OCI-LY7 (cell line): ENCODE measurements around the gene SNAI3. TPM values are rescaled to one million over a fixed set of nuclear protein-coding genes. Genes with fewer than 3 reads are reported as not detected.

Experiments
- BruUV-seq: library from RNA; stranded (reverse); fragments of 400-500 nt; replicated peaks from 2 replicates; lab custom pipeline; 2021; lab: Mats Ljungman, UMichigan
- CTCF ChIA-PET: fragments of 300-600 bp; sonication (Branson Sonifier 250); formaldehyde crosslinking; loops from one replicate; lab custom pipeline; 2022; ENCODE audit warnings: antibody characterized with exemption; ENCODE audit not compliant: unreplicated experiment; lab: Charles Lee
- POLR2A ChIA-PET: fragments of 300-600 bp; sonication (Branson Sonifier 250); formaldehyde crosslinking; loops from one replicate; lab custom pipeline; 2022; ENCODE audit warnings: antibody characterized with exemption; lab: Charles Lee
- DNase-seq: peaks from one replicate; pipeline ENCODE4 v3.0.0-alpha.2; 2015; ENCODE audit warnings: low spot score
- H2AFZ ChIP-seq: fragments of 200-600 bp; sonication (generic), shearing (Covaris generic); 2 replicates; pipeline ENCODE4 v1.6.1; 2014; ENCODE audit warnings: mild to moderate bottlenecking, antibody characterized with exemption, low read length, moderate library complexity
- H3K27ac ChIP-seq: fragments of 200-600 bp; sonication (generic); 2 replicates; pipeline ENCODE4 v1.5.1; 2014; ENCODE audit warnings: mixed run types, low read depth, mild to moderate bottlenecking, moderate library complexity, low read length, inconsistent platforms; ENCODE audit not compliant: poor library complexity, severe bottlenecking
- H3K36me3 ChIP-seq: fragments of 200-600 bp; sonication (generic); 2 replicates; pipeline ENCODE4 v1.6.1; 2014; ENCODE audit warnings: mild to moderate bottlenecking, antibody characterized with exemption, low read length, moderate library complexity, mixed read lengths; ENCODE audit not compliant: insufficient read depth
- H3K4me1 ChIP-seq: fragments of 200-600 bp; sonication (generic); 2 replicates; pipeline ENCODE4 v1.5.1; 2014; ENCODE audit warnings: mild to moderate bottlenecking, low read length; ENCODE audit not compliant: insufficient read depth, poor library complexity, severe bottlenecking
- H3K4me2 ChIP-seq: fragments of 200-600 bp; sonication (generic); 2 replicates; pipeline ENCODE4 v1.6.1; 2014; ENCODE audit warnings: mild to moderate bottlenecking, low read length
- H3K4me3 ChIP-seq: fragments of 200-600 bp; sonication (generic); 2 replicates; pipeline ENCODE4 v1.5.1; 2014; ENCODE audit warnings: mild to moderate bottlenecking, low read depth, low read length; ENCODE audit not compliant: poor library complexity, severe bottlenecking
- H3K79me2 ChIP-seq: fragments of 200-600 bp; sonication (generic); 2 replicates; pipeline ENCODE4 v1.6.1; 2016; ENCODE audit warnings: low read depth, mild to moderate bottlenecking, low read length, moderate library complexity, mixed read lengths; ENCODE audit not compliant: insufficient read depth
- H3K9me2 ChIP-seq: fragments of 200-600 bp; sonication (generic); 2 replicates; pipeline ENCODE4 v1.6.1; 2016; ENCODE audit warnings: mild to moderate bottlenecking, low read length, mixed read lengths; ENCODE audit not compliant: insufficient read depth
- H3K9me3 ChIP-seq: fragments of 200-600 bp; sonication (generic); 2 replicates; pipeline ENCODE4 v1.6.1; 2014; ENCODE audit warnings: mild to moderate bottlenecking, mixed run types, low read length, mixed read lengths
- H4K20me1 ChIP-seq: fragments of 200-600 bp; sonication (generic); 2 replicates; pipeline ENCODE4 v1.6.1; 2014; ENCODE audit warnings: mild to moderate bottlenecking, antibody characterized with exemption, low read length, moderate library complexity, mixed read lengths; ENCODE audit not compliant: insufficient read depth
- CTCF ChIP-seq: fragments of 200-600 bp; sonication (generic); conservative IDR thresholded peaks from 2 replicates; pipeline ENCODE4 v1.5.1; 2014; ENCODE audit warnings: mild to moderate bottlenecking, antibody characterized with exemption, low read length, moderate library complexity, mixed read lengths
- EZH2phosphoT487 ChIP-seq: fragments of 200-600 bp; sonication (generic); IDR thresholded peaks from 2 replicates; pipeline ENCODE4 v1.6.1; 2018; ENCODE audit warnings: low read depth, borderline replicate concordance, mild to moderate bottlenecking, mixed run types, antibody characterized with exemption, low read length, moderate library complexity, mixed read lengths
- intact Hi-C: fragments of 100-400 bp; cut with micrococcal nuclease; formaldehyde crosslinking; loops from one replicate; pipeline ENCODE4 v1.10.0; 2022; ENCODE audit not compliant: unreplicated experiment
- total RNA-seq, 2 experiments: library from RNA; depleted of rRNA in 1 of 2; stranded (reverse); fragments of >200 nt in 1 of 2; shearing (Covaris generic) in 1 of 2; gene quantifications; 2 replicates each; pipeline ENCODE4 v1.2.3, GENCODE V29; 2014 to 2022

SNAI3 gene
- total RNA-seq, 2 experiments from 2014 or later: 3.1 to 3.3 TPM

DNA sequence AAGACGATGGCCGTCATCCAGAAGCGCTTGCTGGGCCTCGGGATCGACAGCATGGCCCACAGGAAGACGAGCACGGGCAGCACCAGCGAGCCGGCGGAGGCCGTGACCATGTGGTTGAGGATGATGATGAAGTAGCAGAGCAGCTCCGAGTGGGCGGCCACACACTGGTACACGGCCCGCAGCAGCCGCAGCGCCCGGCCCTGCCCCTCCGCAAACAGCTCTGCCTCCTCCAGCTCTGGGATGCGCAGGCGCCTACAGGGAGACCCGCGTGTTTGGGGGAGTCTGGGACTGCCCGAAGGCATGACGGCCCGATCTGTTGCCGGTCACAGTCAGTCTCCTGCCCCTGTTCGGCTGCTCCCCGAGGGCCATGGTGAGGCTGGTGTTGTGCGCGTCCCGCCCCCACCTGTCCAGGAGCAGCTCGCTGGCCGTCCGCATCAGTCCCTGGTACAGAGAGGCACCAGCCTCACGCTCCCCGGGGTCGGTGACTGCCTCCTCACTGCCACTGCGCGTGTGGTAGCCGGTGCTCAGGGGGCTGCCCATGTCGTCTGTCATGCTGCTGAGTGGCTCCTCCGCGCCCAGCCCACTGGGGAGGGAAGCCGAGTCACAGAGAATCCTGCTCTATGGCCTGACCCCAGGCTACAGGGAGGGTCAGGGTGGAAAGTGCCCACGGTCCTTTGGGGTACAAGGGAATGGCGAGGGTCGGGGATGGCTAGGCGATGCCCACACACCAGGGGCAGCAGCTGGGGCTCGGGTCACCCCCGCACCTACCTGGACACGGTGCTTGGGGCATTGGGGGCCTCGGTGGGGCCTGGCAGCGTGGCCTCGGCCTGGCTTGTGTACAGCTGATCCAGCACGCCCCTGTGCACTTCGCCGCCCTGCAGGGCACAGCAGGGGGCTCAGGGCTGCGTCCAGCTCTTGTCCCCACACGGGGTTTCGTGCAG lies 35.8 kb upstream of the SNAI3 start:
- CTCF ChIA-PET: no interaction called here
- H3K36me3 ChIP-seq: peaks cover 88% of the 10 kb centered on the region
- no peaks in the 10 kb centered on the region for H3K9me2 ChIP-seq
- DNase-seq: no peak
- no peak overlapping the region for H3K4me2 ChIP-seq
- H3K4me3 ChIP-seq: no peak overlapping the region
- intact Hi-C loops: no loop called here
- H3K79me2 ChIP-seq: no peaks in the 10 kb centered on the region
- no peaks in the 10 kb centered on the region for H3K9me3 ChIP-seq
- TF ChIP-seq EZH2phosphoT487 (no peak), CTCF (no peak)
- H4K20me1 ChIP-seq: no peaks in the 10 kb centered on the region
- no peak overlapping the region for H2AFZ ChIP-seq
- no TSS peak for BruUV-seq
- no peak overlapping the region for H3K27ac ChIP-seq
- H3K4me1 ChIP-seq: no peaks in the 10 kb centered on the region
- POLR2A ChIA-PET: no interaction called here

- H3K27ac ChIP-seq: no peak overlapping the region
- H3K79me2 ChIP-seq: no peaks in the 10 kb centered on the region
- ChIA-PET CTCF (no interaction called here), POLR2A (no interaction called here)
- no peak overlapping the region for H3K4me2 ChIP-seq
- TF ChIP-seq CTCF (no peak), EZH2phosphoT487 (no peak)
- no peak for DNase-seq
- no peaks in the 10 kb centered on the region for H3K9me3 ChIP-seq
- peaks cover 90% of the 10 kb centered on the region for H3K36me3 ChIP-seq
- H3K9me2 ChIP-seq: no peaks in the 10 kb centered on the region
- BruUV-seq: no TSS peak
- intact Hi-C loops: no loop called here
- H3K4me1 ChIP-seq: no peaks in the 10 kb centered on the region
- no peaks in the 10 kb centered on the region for H4K20me1 ChIP-seq
- no peak overlapping the region for H2AFZ ChIP-seq
- H3K4me3 ChIP-seq: no peak overlapping the region
Measured at GRCh38 chr16:88721236-88721635, 34.9 kb upstream of the SNAI3 start.

- POLR2A ChIA-PET: no interaction called here
- H4K20me1 ChIP-seq: no peaks in the 10 kb centered on the region
Measured at GRCh38 chr16:88720396-88720970, 34.2 kb upstream of the SNAI3 start.

More at GRCh38 chr16:88720396-88720970, 34.2 kb upstream of the SNAI3 start:
- Histone ChIP-seq H3K27ac (no peak overlapping the region), H2AFZ (no peak overlapping the region), H3K9me2 (no peaks in the 10 kb centered on the region), H3K4me3 (no peak overlapping the region), H3K36me3 (peaks cover 95% of the 10 kb centered on the region), H3K79me2 (no peaks in the 10 kb centered on the region), H3K4me1 (no peaks in the 10 kb centered on the region), H3K4me2 (no peak overlapping the region), H3K9me3 (no peaks in the 10 kb centered on the region)
- CTCF ChIA-PET: no interaction called here
- TF ChIP-seq CTCF (no peak), EZH2phosphoT487 (no peak)
- BruUV-seq: no TSS peak
- DNase-seq: no peak
- intact Hi-C loops: no loop called here
